Activated CD8-positive, alpha-beta T cell treated with anti-CD3 and anti-CD28 coated beads for 36 hours (primary cell): ENCODE results near the gene DCTN2. TPM values are rescaled to one million over a fixed set of nuclear protein-coding genes. Genes with fewer than 3 reads are reported as not detected.

Source experiments
- ATAC-seq: fragments of 200-7000 bp; cut with Tn5 transposase; one replicate; pipeline ENCODE4 v1.10.0; 2021; ENCODE audit warnings: mild to moderate bottlenecking, moderate library complexity
- CTCF ChIA-PET: fragments of 350-600 bp; sonication (Branson Sonifier 250); formaldehyde crosslinking; loops from one replicate; lab custom pipeline; 2021; ENCODE audit warnings: antibody characterized with exemption; lab: Charles Lee
- POLR2A ChIA-PET: fragments of 350-600 bp; sonication (Branson Sonifier 250); formaldehyde crosslinking; loops from one replicate; lab custom pipeline; 2021; ENCODE audit warnings: antibody characterized with exemption; lab: Charles Lee
- DNase-seq: peaks from one replicate; pipeline ENCODE4 v3.0.0-alpha.2; 2020
- H3K27ac Mint-ChIP-seq: one replicate; pipeline ENCODE4 v1.8.0; 2021; ENCODE audit warnings: mild to moderate bottlenecking, mixed read lengths
- H3K27me3 Mint-ChIP-seq: one replicate; pipeline ENCODE4 v1.8.0; 2021; ENCODE audit warnings: mixed read lengths
- H3K36me3 Mint-ChIP-seq: one replicate; pipeline ENCODE4 v1.8.0; 2021; ENCODE audit warnings: low read depth, mixed read lengths
- H3K4me1 Mint-ChIP-seq: one replicate; pipeline ENCODE4 v1.8.0; 2021; ENCODE audit warnings: low read depth, mixed read lengths
- H3K4me3 Mint-ChIP-seq: one replicate; pipeline ENCODE4 v1.8.0; 2021; ENCODE audit warnings: mild to moderate bottlenecking, moderate library complexity, mixed read lengths
- H3K9me3 Mint-ChIP-seq: one replicate; pipeline ENCODE4 v1.8.0; 2021; ENCODE audit warnings: mixed read lengths
- CTCF ChIP-seq: fragments of 200-600 bp; IDR thresholded peaks from one replicate; pipeline ENCODE4 v1.8.0; 2022; ENCODE audit warnings: antibody characterized with exemption, mild to moderate bottlenecking
- intact Hi-C: fragments of 100-400 bp; cut with micrococcal nuclease; formaldehyde crosslinking; loops from one replicate; pipeline ENCODE4 v1.10.0; 2022
- total RNA-seq, 2 experiments: library from RNA; stranded (reverse); gene quantifications; one replicate each; pipeline ENCODE4 v1.2.3, GENCODE V29; 2021

The DCTN2 gene
- total RNA-seq, 2 experiments from 2014 or later = 66.2 to 68.6 TPM

GRCh38 chr12:57582440-57582839 lies 35.4 kb upstream of the DCTN2 start:
- Mint-ChIP-seq H3K4me1 (no peaks in the 10 kb centered on the region), H3K4me3 (no peak overlapping the region), H3K36me3 (no peaks in the 10 kb centered on the region), H3K27ac (no peak overlapping the region), H3K27me3 (no peaks in the 10 kb centered on the region), H3K9me3 (no peaks in the 10 kb centered on the region)
- DNase-seq = no peak
- TF ChIP-seq CTCF = no peak
- POLR2A ChIA-PET = interaction anchor here (1.5 to 2.0 kb wide), 2 partner anchors 23 to 40 kb away, joined by 4 to 6 read pairs; partner anchors contain the start of gene DTX3
- no peak for ATAC-seq
- intact Hi-C loops = loop anchor here (2.0 to 5.0 kb wide), 3 partner anchors 40 to 160 kb away; partner anchors contain the start of gene OS9
- CTCF ChIA-PET = interaction anchor here (0.8 to 7.0 kb wide), 24 partner anchors 8 to 162 kb away, joined by 3 to 124 read pairs (median 10); partner anchors contain the start of genes ARHGEF25, B4GALNT1, OS9 and PIP4K2C

- TF ChIP-seq CTCF = no peak
- H3K36me3 Mint-ChIP-seq = no peaks in the 10 kb centered on the region
- no peak overlapping the region for H3K27ac Mint-ChIP-seq
- DNase-seq (no peak), ATAC-seq (no peak)
- CTCF ChIA-PET = interaction anchor here (0.9 to 7.0 kb wide), 11 partner anchors 10 to 160 kb away, joined by 3 to 124 read pairs (median 19); partner anchors contain the start of genes ARHGEF25, B4GALNT1 and PIP4K2C
- H3K4me1 Mint-ChIP-seq = no peaks in the 10 kb centered on the region
- POLR2A ChIA-PET = no interaction called here
- H3K27me3 Mint-ChIP-seq = no peaks in the 10 kb centered on the region
- H3K9me3 Mint-ChIP-seq = no peaks in the 10 kb centered on the region
- H3K4me3 Mint-ChIP-seq = no peak overlapping the region
- intact Hi-C loops = loop anchor here (2.0 to 5.0 kb wide), 3 partner anchors 41 to 161 kb away; partner anchors contain the start of gene OS9
These were observed 34.8 kb upstream of the DCTN2 start for GRCh38 chr12:57581802-57582201.

- TF ChIP-seq CTCF = no peak
- H3K4me1 Mint-ChIP-seq = no peaks in the 10 kb centered on the region
- no peaks in the 10 kb centered on the region for H3K9me3 Mint-ChIP-seq
- CTCF ChIA-PET = interaction anchor here (0.9 to 7.0 kb wide), 7 partner anchors 12 to 161 kb away, joined by 3 to 124 read pairs (median 8); partner anchors contain the start of genes ARHGEF25, B4GALNT1 and PIP4K2C
- DNase-seq (no peak), ATAC-seq (no peak)
- no peaks in the 10 kb centered on the region for H3K36me3 Mint-ChIP-seq
- no peaks in the 10 kb centered on the region for H3K27me3 Mint-ChIP-seq
- intact Hi-C loops = loop anchor here (5.0 kb wide), 1 partner anchor 112 kb away; the partner anchor contains the start of gene OS9
- POLR2A ChIA-PET = interaction anchor here (1.3 kb wide), 2 partner anchors 40 to 46 kb away, joined by 3 to 4 read pairs; no protein-coding TSS in a partner anchor
- H3K27ac Mint-ChIP-seq = no peak overlapping the region
- H3K4me3 Mint-ChIP-seq = no peak overlapping the region
These were observed 33.4 kb upstream of the DCTN2 start for GRCh38 chr12:57580466-57580795.

GRCh38 chr12:57579677-57580465 lies 32.9 kb upstream of the DCTN2 start:
- CTCF ChIA-PET = interaction anchor here (1.4 to 7.0 kb wide), 5 partner anchors 16 to 162 kb away, joined by 3 to 124 read pairs (median 8); partner anchors contain the start of genes ARHGEF25 and B4GALNT1
- ATAC-seq = no peak
- intact Hi-C loops = loop anchor here (5.0 kb wide), 1 partner anchor 112 kb away; the partner anchor contains the start of gene OS9
- no peak for TF ChIP-seq CTCF
- POLR2A ChIA-PET = interaction anchor here (1.3 kb wide), 2 partner anchors 41 to 47 kb away, joined by 3 to 4 read pairs; no protein-coding TSS in a partner anchor
- Mint-ChIP-seq H3K4me1 (no peaks in the 10 kb centered on the region), H3K36me3 (no peaks in the 10 kb centered on the region), H3K4me3 (no peak overlapping the region), H3K27ac (no peak overlapping the region), H3K9me3 (no peaks in the 10 kb centered on the region), H3K27me3 (no peaks in the 10 kb centered on the region)
- no peak for DNase-seq

GRCh38 chr12:57579011-57579410 lies 32.0 kb upstream of the DCTN2 start:
- ATAC-seq = no peak

More at GRCh38 chr12:57579011-57579410, 32.0 kb upstream of the DCTN2 start:
- Mint-ChIP-seq H3K4me1 (no peaks in the 10 kb centered on the region), H3K9me3 (no peaks in the 10 kb centered on the region), H3K36me3 (no peaks in the 10 kb centered on the region), H3K4me3 (no peak overlapping the region), H3K27me3 (no peaks in the 10 kb centered on the region), H3K27ac (no peak overlapping the region)
- intact Hi-C loops = no loop called here
- CTCF ChIA-PET = no interaction called here
- DNase-seq = no peak
- POLR2A ChIA-PET = no interaction called here
- TF ChIP-seq CTCF = no peak
